Stimulated activated CD4-positive, alpha-beta T cell treated with anti-CD3 and anti-CD28 coated beads, Interleukin-12 subunit alpha, Interleukin-12 subunit beta, amount 100 ng/mL, for 48 hours (primary cell): ENCODE results near the gene SLC22A16.

ENCODE experiments used
- DNase-seq, 3 donors: peaks; one replicate each; pipeline ENCODE4 v3.0.0-alpha.2; 2020; ENCODE audit warnings: low read depth in 2 of 3, low spot score in 1 of 3

SLC22A16 gene

DNA sequence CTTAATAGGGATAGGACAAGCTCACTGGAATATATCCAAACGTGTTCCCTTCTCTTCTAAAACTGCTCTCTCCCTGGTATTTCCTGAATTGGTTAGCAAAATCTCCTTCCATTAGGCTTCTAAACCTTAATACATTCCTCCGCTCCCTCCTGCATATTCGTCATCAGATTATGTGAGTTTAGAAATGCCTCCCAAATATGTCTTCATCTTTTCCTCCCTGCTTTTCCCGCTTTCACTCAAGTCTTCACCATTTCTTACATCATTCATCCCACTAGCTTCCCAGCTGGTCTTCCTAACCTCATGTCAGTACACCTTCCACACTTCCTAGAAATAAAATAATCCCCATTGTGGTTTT, 26.9 kb downstream of the SLC22A16 start:
- DNase-seq: no peak

DNA sequence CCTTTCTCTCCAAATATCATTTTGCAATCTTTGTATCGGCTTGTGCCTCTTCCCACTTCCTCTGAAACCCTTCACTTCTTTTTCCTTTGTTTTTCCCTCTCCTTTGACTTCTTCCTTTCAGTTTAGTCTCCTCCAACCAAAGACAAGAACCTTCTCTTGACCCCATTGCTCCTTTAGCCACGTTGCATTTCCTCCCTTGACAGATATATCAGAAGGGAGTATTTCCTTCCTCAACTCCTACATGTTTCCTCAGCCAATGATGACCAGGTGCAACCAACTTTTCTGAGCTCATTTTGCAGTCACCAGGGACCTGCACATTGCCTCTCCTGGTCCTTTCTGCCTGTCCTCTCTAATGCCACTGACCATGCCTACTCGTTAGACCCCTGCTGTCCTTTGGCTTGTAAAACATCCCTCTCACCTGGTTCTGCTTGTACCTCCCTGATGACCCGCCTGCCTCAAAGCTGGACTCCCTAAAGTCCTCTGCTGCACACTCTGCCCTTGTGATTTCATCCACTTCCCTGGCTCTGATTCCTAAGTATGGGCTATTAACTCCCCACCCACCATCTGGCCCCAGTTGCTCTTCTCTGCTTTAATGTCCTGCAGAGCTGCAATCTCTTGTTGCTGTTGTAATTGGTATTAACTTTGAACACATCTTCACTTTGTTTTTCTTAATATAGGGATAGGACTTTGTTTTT, 27.4 kb downstream of the SLC22A16 start:
- DNase-seq: no peak

DNA sequence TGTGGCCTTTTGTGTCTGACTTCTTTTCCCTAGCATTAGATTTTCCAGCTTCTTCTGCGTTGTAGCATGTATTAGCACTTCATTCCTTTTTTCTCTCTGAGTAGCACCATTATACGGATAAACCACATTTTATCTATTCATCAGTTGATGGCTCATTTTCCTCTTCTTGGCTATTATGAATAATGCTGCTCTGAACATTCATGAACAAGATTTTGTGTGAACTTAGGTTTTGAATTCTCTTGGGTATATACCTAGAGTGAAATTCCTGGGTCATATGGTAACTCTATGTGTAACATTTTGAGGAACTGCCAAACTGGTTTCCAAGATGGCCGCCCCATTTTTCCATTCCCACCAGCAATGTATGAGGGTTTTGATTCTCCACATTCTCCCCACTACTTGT, 28.7 kb downstream of the SLC22A16 start:
- no peak for DNase-seq

DNA sequence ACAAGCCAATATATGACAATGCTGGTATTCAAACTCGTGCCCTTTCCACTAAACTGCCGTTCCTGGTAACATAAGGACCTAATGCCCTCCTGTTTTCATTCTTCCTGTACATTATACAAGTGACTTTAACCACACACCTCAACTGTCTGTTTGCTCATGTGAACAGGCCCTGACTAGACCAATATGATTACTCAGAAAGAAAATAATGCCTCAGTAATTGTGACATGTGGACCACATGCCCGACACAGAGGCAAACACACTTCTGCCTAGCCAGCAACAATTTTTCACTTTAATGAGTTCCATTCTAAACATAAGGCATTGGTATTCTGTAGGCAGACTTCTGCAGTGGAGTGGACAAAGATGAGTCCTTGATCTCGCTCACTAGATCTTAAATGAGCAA, 30.0 kb downstream of the SLC22A16 start:
- DNase-seq: no peak

DNA sequence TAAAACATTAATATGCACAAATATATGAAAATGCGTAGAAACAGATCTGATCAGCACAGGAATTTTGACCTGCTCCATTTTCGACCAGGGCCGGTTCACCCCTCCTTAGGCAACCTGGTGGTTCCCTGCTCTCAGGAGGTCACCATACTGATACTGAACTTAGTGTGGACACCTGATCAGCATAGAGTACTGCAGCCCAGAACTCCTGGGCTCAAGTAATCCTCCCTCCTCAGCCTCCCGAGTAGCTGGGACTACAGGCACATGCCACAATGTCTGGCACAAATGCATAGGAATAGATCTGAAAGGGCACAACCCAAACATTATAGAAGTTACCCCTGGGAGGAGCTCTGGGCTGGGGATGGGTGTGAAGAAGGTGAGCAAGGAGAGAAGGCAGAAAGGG, 36.4 kb downstream of the SLC22A16 start:
- DNase-seq: no peak

DNA sequence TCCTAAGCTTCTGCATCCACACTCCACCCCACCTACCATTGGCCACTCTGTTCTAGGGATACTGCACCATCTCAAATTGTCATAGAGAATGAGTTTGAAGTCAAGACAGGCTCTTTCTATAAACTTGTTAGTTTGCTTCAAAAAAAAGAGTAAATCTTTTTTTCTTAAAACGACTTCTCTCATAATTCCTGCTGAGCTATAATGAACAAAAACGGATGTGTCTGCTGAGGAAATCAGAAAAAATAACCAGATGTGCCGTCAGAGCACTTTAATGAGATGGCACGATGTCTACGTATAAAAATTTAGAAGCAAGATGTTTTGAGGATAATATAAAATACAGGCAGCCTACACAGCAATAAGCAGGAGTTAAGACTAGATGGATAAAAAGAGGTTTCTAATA, 37.1 kb downstream of the SLC22A16 start:
- no peak for DNase-seq

DNA sequence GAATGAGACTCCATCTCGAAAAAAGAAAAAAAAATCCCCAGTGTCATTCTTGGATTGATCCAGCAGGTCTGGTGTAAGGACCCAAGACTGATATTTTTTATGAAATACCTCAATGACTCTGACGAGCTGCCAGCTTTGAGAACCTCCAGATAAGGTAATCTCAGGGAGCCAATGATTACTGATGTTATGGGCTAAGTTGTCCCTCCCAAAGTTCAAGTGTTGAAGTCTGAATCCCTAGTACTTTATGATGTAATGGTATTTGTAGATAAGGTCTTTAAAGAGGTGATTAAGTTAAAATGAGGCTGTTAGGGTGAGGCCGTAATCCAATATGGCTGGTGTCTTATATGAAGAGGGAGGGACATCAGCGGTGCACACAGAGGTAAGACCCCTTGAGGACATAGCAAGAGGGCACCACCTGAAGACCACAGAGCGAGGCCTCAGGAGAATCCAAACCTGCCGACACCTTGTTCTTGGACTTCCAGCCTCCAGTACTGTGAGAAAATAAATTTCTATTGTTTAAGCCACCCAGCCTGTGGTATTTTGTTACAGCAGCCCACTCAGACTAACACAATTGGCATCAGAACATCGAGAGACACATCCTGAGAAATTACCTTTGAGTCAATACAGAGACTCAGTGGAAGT, 41.3 kb downstream of the SLC22A16 start:
- DNase-seq: no peak

DNA sequence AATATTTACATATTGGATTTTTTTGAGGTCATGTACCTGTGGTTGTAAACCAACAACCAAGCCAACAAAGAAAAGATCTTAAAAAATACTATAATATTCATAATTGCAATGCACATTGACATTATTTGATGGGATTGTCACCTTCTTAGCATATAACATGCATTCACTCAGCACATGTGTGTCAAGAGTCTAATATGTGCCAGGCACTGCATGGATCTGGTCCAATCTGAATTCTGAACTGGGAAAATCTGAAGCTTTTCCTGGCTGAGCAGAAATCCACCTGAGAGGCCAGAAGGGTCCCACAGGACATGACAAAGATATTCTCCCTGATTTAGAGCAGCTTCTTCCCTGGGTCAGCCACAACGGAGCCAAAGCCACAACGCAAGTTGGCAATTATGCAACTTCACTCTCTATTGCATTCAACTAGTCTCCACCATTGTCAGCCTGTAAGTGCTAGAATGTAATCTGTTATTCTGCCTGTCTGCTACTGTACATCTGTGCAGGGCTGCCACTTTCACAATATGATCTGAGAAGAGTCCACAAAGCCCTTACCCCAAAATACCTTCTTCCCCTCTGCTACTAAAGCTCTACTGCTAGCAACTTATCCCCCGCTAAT, 44.0 kb downstream of the SLC22A16 start:
- no peak for DNase-seq

DNA sequence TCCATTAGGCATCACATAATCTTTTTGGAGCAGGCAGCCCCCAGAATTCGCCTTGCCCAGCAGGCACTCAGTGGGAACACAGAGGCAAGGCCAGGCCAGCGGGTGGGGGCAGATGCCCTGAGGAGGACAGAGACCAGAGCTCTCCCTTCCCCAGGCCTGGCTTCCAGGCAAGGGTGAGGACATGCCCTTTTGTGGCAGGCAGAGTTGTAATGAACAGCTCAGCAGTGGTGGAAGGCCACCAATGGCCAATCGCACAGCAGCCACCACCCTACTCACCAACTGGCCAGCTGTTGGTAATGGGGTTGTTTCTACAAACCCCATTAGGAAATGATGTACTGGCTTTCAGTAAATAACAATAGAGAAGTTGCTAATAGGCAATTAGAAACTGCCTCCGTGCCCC, 45.7 kb downstream of the SLC22A16 start:
- no peak for DNase-seq

DNA sequence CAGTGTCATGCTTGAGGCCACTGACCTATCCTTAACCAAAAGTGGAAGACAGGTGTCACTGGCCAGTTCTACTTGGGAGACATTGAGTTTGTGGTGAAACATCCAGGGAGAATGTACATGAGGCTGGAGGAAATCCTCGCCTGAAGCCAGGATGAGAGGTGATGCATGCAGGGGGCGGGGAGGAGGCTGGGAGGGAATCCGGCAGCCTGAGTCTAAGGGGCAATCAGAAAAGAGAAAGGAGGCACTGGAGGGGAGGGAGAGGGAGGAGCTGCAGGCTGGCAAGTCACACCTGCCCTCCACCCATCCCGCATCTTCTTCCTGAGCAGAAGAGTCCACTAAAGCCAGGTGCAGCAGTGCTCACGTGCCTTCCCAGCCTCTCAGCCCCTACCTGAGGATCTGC, 46.2 kb downstream of the SLC22A16 start:
- no peak for DNase-seq

DNA sequence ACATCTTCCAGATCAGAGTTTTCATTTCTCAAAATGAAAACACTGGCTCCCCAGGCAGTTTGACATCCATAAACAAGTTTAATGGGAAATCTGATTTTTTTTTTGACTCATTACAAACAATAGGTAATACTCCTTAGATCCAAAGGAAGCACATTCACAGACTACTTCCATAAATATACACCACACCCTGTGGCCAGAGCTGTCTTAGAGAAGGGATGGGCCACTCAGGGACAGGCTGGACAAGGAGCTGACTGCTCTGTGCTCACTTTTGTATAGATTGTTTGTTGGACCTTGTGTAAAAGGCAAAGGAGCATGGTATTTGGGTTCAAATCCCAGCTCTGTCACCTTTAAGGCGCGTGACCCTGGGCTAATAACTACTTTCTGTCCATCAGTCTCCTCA, 48.3 kb downstream of the SLC22A16 start:
- no peak for DNase-seq

DNA sequence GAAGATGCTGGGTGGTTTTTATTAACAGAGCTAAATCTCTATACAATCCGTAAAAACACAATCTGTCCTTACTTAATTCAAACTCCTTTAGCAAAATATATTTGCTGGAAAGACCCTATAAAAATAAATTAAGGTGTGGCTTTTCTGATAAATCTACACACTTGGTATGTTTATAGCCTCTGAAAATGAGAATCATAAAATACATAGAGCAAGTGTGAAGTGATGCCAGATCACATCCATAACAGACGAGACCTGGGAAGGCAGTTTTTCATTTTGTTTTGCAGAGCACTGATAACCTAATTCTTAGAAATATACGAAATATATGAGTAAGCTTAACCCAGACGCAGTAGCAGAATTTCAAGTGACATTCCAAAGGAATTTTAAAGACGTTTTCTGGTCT, 50.6 kb downstream of the SLC22A16 start:
- no peak for DNase-seq

DNA sequence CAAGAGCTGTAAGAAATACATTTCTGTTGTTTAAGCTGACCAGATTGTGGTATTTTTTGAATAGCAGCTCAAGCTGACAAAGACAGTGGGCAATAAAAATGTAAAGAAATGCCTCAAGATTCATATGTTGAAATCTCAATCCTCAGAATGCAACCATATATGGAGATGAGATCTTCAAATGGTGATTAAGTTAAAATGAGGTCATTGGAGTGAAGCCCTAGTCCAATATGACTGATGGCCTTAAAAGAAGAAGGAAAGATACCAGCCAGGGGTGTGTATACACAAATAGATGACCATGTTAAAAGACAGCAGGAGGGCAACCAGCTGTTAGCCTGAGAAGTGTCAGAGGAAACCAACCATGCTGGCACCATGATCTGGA, 54.0 kb downstream of the SLC22A16 start:
- DNase-seq: no peak

DNA sequence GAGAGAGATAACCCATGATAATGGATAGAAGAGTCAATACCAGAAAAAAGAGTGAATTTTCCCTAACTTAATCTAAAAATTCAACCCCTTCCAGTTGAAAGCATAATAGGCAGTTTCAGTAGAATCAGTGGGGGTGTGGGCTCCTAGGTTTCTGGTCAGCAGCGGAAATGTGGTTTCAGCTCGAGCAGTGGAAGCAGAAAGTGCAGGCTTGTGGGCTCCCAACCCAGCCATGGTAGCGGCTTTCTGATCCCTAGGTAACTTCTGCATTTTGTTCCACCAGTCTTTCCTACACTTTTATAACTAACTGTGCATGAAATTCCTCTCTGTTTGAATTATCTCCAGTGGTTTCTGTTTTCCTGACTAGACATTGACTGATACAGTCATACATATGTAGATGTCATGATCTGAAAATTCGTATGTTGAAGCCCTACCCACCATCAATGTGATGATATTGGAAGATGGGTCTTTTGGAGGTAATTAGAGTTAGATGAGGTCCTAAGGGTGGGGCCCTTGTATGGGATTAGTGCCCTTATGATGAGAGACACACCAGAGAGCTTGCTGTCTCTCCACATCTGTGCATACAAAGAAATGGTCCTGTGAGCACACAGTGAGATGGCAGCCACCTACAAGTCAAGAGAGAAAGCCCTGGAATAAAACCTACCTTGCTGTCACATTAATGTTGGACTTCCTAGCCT, 54.5 kb downstream of the SLC22A16 start:
- no peak for DNase-seq

DNA sequence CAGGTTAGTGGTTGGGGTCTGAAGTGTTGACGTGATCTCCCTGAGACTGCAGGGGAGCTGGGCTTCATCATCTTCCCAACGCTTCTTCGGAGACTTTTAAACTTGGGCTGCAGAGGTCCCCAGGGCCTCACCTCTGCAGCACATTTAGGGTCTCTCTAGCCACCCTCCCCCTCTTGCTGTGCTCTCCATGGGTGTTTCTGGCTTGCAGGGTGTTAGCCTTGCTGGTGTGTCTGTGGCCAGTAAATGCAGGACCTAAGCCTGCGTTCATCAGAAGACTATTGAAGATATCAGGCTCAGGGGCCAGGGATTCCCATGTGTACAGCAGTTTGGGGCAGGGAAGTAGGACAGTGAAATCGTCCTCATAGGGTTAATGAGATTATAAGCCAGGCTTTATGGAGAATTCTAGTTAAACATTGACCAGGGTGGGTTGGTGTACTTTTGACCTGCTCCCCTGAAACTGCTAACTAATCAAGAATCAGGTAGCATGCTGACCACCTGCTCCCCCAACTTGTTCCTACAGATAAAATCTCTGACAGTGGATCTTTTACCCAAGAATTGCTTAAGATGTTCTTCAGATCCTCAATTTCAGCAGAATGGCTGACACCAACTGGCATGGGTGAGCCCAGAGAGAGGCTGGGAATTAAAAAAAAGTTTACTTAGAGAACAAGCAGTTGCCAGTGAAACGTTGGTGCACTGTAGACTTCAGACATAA, 57.2 kb downstream of the SLC22A16 start:
- DNase-seq: no peak

DNA sequence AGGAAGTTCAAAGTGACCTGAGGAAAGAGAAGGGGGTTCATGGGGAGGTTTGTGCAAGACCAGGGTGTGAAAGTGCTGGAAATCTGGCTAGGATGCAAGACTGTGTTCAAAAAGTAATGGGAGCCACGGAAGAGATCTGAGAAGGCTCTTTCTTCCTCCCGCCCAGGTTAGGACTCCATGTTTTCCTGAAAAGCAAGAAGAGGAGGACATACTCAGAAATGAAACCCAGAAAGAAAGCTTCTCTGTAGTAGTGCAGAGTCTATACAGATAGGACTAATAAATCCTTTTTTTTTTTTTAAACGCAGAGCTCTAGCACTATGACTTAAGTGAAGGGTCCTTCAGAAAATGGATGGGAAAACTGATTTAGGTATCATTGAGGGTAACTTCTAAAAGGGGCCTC, 57.8 kb downstream of the SLC22A16 start:
- no peak for DNase-seq

DNA sequence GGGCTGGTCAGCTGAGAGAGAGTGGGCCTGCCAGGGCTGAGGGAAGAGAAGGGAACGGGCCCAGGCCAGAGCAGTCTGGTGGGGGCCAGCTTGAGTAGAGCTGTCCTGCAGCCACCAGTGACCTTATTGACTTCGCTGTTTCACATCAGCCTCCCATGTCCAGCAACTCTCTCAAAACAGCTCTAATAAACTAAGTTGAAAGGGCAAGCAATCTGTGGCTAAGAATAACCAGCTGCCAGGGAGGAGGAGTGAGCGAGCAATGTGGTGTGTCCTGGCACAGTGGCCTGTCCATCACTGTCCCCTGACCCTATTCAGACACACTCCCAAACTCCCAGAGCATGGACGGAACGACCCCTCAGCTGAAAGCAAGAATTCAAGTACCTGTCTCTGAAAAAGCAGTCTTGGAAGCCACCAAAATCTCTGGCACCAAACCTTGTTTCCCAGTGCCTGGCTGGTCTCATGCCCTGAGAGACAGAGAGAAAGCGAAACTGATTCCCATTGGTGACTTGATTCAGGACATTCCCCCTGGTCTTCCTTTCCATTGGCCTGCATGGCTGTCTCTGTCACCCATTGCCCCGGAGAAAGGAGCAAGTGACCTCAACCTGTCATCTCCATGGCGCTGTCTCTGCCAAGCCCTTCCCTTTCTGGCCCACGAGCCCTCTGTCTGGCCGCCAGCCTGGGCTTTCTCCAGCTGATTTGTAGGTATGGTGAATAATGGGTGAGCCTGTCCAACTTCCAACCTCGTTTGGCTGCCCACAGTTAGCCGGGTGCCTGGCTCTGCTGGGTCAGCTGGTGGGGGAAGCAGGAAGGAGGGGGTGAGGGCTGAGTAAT, 61.1 kb downstream of the SLC22A16 start, which contains the start of gene DDO:
TSS of gene DDO (minus strand) at position 490 of the 831 bp plus-strand sequence. CDS start 2,113 bp downstream, outside the sequence.
- DNase-seq: no peak

DNA sequence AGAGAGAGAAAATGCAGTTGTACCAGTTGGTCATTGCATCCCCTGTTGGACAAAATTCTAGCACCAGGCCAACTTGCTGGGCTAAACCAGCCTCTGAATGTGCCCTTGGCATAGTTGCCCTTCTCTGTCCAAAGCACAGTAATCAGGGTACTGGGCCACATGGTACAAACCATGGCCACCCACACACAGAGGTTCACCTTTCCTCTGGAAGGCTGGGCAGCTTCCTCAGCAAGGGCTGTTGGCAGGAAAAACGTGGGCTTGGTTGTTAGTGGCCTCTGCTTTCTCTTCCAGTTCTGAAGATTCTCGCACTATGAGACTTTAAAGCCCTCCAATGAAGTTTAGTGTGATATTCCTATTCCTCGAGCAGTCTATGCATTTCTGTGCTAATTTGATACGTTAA, 61.7 kb downstream of the SLC22A16 start:
- no peak for DNase-seq

DNA sequence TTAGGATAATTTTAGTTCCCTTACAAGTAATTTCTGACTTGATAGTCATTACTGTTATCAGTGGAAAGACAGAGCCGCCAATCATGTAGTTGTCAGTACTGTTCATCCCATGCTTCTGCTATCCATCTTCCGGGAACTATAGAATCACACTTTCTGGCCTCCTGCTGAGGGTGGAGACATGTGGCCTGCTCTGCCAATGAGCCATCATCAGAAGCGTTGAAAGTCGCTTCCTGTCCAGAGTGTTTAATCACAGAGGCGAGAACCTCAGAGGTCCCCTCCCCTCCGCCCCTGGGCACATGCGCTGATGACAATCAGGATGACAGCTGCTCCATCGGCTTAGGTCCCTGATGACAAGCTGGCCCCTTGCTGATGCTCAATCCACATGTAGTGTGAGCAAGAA, 64.1 kb downstream of the SLC22A16 start:
- DNase-seq: no peak

DNA sequence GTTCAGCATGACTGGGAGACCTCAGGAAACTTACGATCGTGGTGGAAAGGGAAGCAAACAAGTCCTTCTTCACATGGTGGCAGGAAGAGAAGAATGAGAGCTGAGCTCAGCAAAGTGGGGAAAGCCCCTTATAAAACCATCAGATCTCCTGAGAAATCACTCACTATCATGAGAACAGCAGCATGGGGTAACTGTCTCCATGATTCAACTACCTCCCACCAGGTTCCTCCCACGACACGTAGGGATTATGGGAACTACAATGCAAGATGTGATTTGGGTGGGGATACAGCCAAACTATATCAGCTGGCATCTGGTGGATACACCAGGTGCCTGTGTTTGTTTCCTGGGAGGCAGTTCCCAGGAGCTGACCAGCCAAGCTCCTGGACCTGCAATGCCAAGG, 65.9 kb downstream of the SLC22A16 start:
- no peak for DNase-seq

DNA sequence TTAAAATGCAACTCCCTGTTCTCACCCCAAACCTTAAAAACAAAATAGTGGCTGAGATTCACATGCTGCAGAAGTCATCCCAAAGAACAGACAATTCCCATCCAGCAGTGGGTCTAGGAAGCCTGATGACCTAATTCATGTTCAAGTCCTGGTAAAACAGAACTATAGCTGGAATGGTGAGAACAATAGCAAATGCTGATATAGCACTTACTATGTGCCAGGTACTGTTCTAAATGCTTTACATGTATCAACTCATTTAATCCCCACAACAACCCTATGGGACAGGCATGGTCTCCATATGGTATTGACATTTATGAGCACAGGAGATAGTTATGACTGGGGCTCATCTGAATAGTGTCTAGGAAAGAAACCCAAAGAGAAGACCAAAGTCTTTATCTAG, 66.6 kb downstream of the SLC22A16 start:
- no peak for DNase-seq
